K562 (cell line): Measurements from ENCODE around the gene AGRN. TPM values are rescaled to one million over a fixed set of nuclear protein-coding genes. Genes with fewer than 3 reads are reported as not detected.

Source experiments
- KAT7 ChIP-seq: sonication (generic); formaldehyde crosslinking; IDR thresholded peaks from 2 replicates; pipeline ENCODE4 v1.8.0; 2022; ENCODE audit warnings: missing genetic modification reagents, mild to moderate bottlenecking, borderline replicate concordance
- ZFP1 ChIP-seq: fragments of 450-650 bp; formaldehyde crosslinking; IDR thresholded peaks from 2 replicates; pipeline ENCODE4 v1.4.0; 2020; ENCODE audit warnings: mild to moderate bottlenecking, mixed read lengths
- polyA plus RNA-seq, 8 experiments: library from polyadenylated mRNA; depleted of rRNA in 4 of 8; stranded (reverse) in 5 of 8; unstranded in 3 of 8; fragments of >200 nt; fragmentation: Nextera tagmentation in 2 of 8; fragmentation: Illumina TruSeq in 1 of 8; extraction: Ambion mirVana in 2 of 8; extraction: Trizol in 1 of 8; gene quantifications; 2 replicates each; pipeline versions ENCODE4 v1.2.1 to v1.2.3, GENCODE V29; 2011 to 2014; ENCODE audit warnings: inconsistent platforms in 1 of 8, missing spikeins in 1 of 8
- total RNA-seq, 7 experiments: library from RNA; depleted of rRNA in 6 of 7; stranded (reverse); fragments of >200 nt in 6 of 7; fragmentation: Illumina TruSeq in 2 of 7; extraction: Trizol in 2 of 7; gene quantifications; 2 replicates each; pipeline versions ENCODE4 v1.2.1 to v1.2.3, GENCODE V29; 2011 to 2021; ENCODE audit warnings: low replicate concordance in 1 of 7
- TF ChIP-seq, protein P1 (sequence below): fragments of 450-650 bp; IDR thresholded peaks from 2 replicates; pipeline ENCODE4 v1.6.1; 2016; ENCODE audit warnings: mild to moderate bottlenecking, moderate library complexity
- TF ChIP-seq, protein P2 (sequence below): fragments of 450-650 bp; conservative IDR thresholded peaks from 2 replicates; pipeline ENCODE4 v1.6.1; 2016; ENCODE audit warnings: missing genetic modification characterization, low read depth, mild to moderate bottlenecking, control low read depth, missing compliant biosample characterization

AGRN gene
- total and polyA plus RNA-seq, 9 of the 15 experiments (the other 6 are each of a cell fraction or from before 2014, with no cell fraction given), result 0.04 to 111 (median 18.1) TPM

DNA sequence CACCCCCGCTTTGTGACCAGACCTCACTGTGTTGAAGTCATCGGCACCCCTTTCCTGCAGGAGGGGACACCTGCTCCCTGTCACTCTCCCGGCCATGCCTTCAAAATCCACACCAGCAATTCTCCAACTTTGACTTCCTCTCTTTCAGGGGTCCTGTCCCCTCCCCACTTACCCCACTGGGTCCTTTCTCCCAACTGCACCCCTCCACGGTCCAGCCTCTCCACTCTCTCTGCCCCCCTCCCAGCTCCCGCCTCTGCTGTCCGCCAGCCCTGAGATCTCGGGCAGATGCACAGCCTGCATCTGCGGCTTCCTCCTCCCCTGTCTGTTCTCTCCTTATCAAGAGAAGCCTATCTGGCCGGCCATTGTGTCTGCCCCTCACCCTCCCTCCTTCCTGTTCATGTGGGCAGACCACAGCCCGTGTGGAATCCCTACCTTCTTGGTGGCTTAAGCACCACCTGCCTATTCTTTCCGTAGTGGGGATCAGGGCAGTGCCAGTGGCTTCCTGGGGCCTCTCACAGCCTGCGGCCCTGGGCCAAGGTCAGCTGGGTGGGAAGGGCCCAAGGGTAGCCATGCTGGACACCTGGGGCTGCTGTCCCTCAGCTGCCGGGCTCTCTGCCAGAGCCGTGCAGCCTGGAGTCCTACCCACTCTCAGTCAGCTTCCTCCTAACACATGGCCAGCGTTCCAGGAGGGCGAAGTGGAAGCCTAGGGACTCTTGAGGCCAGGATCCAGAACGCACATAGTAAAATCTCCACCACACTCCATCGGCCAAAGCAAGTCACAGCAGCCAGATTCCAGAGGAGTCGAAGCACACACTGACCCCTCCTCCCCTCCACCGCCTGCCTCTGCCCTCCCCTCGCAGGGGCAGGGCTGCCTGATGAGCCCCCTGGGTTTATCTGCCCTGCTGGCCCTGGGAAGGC lies 14.9 kb upstream of the AGRN start (continued):
- TF ChIP-seq, protein P1, sequence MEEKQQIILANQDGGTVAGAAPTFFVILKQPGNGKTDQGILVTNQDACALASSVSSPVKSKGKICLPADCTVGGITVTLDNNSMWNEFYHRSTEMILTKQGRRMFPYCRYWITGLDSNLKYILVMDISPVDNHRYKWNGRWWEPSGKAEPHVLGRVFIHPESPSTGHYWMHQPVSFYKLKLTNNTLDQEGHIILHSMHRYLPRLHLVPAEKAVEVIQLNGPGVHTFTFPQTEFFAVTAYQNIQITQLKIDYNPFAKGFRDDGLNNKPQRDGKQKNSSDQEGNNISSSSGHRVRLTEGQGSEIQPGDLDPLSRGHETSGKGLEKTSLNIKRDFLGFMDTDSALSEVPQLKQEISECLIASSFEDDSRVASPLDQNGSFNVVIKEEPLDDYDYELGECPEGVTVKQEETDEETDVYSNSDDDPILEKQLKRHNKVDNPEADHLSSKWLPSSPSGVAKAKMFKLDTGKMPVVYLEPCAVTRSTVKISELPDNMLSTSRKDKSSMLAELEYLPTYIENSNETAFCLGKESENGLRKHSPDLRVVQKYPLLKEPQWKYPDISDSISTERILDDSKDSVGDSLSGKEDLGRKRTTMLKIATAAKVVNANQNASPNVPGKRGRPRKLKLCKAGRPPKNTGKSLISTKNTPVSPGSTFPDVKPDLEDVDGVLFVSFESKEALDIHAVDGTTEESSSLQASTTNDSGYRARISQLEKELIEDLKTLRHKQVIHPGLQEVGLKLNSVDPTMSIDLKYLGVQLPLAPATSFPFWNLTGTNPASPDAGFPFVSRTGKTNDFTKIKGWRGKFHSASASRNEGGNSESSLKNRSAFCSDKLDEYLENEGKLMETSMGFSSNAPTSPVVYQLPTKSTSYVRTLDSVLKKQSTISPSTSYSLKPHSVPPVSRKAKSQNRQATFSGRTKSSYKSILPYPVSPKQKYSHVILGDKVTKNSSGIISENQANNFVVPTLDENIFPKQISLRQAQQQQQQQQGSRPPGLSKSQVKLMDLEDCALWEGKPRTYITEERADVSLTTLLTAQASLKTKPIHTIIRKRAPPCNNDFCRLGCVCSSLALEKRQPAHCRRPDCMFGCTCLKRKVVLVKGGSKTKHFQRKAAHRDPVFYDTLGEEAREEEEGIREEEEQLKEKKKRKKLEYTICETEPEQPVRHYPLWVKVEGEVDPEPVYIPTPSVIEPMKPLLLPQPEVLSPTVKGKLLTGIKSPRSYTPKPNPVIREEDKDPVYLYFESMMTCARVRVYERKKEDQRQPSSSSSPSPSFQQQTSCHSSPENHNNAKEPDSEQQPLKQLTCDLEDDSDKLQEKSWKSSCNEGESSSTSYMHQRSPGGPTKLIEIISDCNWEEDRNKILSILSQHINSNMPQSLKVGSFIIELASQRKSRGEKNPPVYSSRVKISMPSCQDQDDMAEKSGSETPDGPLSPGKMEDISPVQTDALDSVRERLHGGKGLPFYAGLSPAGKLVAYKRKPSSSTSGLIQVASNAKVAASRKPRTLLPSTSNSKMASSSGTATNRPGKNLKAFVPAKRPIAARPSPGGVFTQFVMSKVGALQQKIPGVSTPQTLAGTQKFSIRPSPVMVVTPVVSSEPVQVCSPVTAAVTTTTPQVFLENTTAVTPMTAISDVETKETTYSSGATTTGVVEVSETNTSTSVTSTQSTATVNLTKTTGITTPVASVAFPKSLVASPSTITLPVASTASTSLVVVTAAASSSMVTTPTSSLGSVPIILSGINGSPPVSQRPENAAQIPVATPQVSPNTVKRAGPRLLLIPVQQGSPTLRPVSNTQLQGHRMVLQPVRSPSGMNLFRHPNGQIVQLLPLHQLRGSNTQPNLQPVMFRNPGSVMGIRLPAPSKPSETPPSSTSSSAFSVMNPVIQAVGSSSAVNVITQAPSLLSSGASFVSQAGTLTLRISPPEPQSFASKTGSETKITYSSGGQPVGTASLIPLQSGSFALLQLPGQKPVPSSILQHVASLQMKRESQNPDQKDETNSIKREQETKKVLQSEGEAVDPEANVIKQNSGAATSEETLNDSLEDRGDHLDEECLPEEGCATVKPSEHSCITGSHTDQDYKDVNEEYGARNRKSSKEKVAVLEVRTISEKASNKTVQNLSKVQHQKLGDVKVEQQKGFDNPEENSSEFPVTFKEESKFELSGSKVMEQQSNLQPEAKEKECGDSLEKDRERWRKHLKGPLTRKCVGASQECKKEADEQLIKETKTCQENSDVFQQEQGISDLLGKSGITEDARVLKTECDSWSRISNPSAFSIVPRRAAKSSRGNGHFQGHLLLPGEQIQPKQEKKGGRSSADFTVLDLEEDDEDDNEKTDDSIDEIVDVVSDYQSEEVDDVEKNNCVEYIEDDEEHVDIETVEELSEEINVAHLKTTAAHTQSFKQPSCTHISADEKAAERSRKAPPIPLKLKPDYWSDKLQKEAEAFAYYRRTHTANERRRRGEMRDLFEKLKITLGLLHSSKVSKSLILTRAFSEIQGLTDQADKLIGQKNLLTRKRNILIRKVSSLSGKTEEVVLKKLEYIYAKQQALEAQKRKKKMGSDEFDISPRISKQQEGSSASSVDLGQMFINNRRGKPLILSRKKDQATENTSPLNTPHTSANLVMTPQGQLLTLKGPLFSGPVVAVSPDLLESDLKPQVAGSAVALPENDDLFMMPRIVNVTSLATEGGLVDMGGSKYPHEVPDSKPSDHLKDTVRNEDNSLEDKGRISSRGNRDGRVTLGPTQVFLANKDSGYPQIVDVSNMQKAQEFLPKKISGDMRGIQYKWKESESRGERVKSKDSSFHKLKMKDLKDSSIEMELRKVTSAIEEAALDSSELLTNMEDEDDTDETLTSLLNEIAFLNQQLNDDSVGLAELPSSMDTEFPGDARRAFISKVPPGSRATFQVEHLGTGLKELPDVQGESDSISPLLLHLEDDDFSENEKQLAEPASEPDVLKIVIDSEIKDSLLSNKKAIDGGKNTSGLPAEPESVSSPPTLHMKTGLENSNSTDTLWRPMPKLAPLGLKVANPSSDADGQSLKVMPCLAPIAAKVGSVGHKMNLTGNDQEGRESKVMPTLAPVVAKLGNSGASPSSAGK, result peak; percentile 54
- TF ChIP-seq, protein P2, sequence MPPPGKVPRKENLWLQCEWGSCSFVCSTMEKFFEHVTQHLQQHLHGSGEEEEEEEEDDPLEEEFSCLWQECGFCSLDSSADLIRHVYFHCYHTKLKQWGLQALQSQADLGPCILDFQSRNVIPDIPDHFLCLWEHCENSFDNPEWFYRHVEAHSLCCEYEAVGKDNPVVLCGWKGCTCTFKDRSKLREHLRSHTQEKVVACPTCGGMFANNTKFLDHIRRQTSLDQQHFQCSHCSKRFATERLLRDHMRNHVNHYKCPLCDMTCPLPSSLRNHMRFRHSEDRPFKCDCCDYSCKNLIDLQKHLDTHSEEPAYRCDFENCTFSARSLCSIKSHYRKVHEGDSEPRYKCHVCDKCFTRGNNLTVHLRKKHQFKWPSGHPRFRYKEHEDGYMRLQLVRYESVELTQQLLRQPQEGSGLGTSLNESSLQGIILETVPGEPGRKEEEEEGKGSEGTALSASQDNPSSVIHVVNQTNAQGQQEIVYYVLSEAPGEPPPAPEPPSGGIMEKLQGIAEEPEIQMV (tag), result peak; percentile 56; the same call in 1 of the 2 replicates
- TF ChIP-seq KAT7 (CRISPR knock-in tag) (no peak), ZFP1 (CRISPR knock-in tag) (no peak)
